ENCODE results near the gene SATB1. TPM values are rescaled to one million over a fixed set of nuclear protein-coding genes. Genes with fewer than 3 reads are reported as not detected.

Gene SATB1
- total RNA-seq, 4 donors from 2014 or later = 17.3 to 82.1 (median 51.9) TPM

DNA sequence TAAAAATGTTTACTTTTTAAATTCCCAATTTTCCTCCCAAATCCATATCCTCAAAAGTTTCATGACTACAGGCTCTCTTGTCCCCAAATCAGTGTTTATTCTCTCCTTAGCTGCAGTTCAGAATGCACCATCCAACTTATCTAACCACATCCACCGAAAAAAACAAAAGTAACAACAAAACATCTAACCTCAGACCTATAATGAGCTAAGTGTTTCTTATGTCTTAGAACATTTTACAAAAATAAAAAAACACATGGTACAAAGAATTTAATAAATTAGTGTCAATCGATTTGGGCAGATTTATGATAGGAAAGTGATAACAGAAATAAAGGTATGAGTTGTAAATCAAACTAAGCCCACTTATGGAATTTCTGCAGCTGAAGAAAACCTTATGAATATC, 13.6 kb downstream of the SATB1 start:
- Histone ChIP-seq H3K9me3 (no peaks in the 10 kb centered on the region), H3K36me3 (no peaks in the 10 kb centered on the region), H3K27ac (no peak overlapping the region), H3K4me3 (no peak overlapping the region), H3K27me3 (no peaks in the 10 kb centered on the region), H3K4me1 (no peaks in the 10 kb centered on the region)
- intact Hi-C loops (cut with DNase I; ENCODE audit: low total_unique reads) = no loop called here
- DNase-seq = no peak
- TF ChIP-seq, protein P1, sequence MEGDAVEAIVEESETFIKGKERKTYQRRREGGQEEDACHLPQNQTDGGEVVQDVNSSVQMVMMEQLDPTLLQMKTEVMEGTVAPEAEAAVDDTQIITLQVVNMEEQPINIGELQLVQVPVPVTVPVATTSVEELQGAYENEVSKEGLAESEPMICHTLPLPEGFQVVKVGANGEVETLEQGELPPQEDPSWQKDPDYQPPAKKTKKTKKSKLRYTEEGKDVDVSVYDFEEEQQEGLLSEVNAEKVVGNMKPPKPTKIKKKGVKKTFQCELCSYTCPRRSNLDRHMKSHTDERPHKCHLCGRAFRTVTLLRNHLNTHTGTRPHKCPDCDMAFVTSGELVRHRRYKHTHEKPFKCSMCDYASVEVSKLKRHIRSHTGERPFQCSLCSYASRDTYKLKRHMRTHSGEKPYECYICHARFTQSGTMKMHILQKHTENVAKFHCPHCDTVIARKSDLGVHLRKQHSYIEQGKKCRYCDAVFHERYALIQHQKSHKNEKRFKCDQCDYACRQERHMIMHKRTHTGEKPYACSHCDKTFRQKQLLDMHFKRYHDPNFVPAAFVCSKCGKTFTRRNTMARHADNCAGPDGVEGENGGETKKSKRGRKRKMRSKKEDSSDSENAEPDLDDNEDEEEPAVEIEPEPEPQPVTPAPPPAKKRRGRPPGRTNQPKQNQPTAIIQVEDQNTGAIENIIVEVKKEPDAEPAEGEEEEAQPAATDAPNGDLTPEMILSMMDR (IDR thresholded peaks at IDR 0.05) = no peak
- no peak for TF ChIP-seq POLR2A (IDR thresholded peaks at IDR 0.05)

DNA sequence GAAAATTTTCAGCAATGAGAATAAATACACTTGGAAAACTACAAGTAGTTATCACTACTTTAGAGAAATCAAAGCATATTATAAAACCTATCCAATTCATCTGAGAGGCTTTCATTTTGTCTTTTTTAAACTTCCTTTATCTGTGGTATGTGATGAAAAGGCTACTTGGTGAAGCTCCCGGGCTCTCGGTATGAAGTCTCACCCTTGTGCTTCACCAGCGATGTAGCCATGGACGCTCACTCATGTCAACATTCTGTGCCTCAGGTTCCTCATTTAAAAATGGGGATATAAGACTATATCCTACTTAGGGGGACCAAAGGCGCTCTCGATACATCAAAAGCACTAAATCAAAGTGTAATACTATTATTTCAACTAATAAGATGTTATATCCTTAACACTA, 14.9 kb downstream of the SATB1 start:
- Histone ChIP-seq H3K4me1 (no peaks in the 10 kb centered on the region), H3K27ac (no peak overlapping the region), H3K36me3 (no peaks in the 10 kb centered on the region), H3K4me3 (no peak overlapping the region), H3K9me3 (no peaks in the 10 kb centered on the region), H3K27me3 (no peaks in the 10 kb centered on the region)
- DNase-seq = no peak
- TF ChIP-seq, protein P1 (IDR thresholded peaks at IDR 0.05) = no peak
- TF ChIP-seq POLR2A (IDR thresholded peaks at IDR 0.05) = no peak
- intact Hi-C loops (cut with DNase I; ENCODE audit: low total_unique reads) = no loop called here

DNA sequence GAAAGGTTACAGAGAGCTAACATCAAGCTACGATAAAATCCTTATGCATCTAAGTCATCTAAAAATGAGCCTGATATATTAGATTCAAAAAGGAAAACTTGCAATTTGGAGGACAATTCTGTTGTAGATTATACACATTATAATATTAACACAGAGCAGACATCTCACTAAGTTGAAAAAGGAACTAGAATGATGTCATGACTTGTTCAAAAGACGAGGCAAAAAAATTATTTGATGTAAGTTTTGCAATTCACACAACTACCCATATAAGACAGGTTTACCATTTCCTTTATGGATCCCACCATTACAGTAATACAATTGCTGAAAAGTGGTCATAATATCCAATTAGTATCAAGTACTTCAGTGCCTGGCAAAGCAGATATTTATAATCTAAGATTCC, 15.9 kb downstream of the SATB1 start:
- TF ChIP-seq, protein P1 (IDR thresholded peaks at IDR 0.05) = no peak
- TF ChIP-seq POLR2A (IDR thresholded peaks at IDR 0.05) = no peak
- Histone ChIP-seq H3K27me3 (no peaks in the 10 kb centered on the region), H3K4me3 (no peak overlapping the region), H3K27ac (no peak overlapping the region), H3K36me3 (no peaks in the 10 kb centered on the region), H3K4me1 (no peaks in the 10 kb centered on the region), H3K9me3 (no peaks in the 10 kb centered on the region)
- DNase-seq = no peak
- intact Hi-C loops (cut with DNase I; ENCODE audit: low total_unique reads) = no loop called here

DNA sequence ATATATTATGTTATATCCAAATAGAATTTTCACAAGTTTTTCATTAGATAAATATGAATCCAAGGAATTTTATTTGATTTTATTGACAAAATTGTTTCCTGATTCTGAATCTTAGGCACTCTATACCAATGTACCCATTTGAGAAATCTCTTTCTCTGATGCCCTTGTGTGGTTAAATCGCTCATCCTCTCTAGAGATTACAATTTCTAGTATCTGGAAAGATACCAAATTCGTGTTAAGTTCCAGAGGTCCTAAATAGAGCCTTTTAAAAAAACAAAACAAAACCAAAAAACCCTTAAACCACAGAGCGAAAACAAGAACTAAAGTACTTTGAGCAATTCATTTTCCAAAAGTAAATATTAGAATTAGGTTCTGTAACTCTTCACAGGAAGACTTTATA, 20.0 kb downstream of the SATB1 start:
- Histone ChIP-seq H3K9me3 (no peaks in the 10 kb centered on the region), H3K4me3 (no peak overlapping the region), H3K36me3 (no peaks in the 10 kb centered on the region), H3K27ac (no peak overlapping the region), H3K4me1 (no peaks in the 10 kb centered on the region), H3K27me3 (no peaks in the 10 kb centered on the region)
- TF ChIP-seq POLR2A (IDR thresholded peaks at IDR 0.05) = no peak
- TF ChIP-seq, protein P1 (IDR thresholded peaks at IDR 0.05) = no peak
- DNase-seq = no peak
- intact Hi-C loops (cut with DNase I; ENCODE audit: low total_unique reads) = no loop called here

DNA sequence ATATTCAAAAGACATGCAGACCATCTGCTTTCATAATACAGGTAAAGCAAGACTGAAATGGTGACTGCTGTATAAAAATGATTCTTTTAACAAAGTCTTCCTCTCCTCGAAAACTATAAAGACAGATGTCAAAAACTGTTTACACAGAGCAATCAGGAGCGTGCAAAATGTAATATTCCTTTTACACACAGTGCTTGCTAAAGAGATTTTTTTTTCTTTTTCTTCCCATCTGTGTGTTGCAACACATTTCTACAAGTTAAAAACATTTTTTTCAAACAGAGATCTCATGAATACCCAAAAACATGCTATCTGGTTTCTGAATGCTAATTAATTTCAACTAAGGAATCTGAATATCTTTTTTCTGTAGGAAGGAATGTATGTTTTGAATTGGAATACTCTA, 22.1 kb downstream of the SATB1 start:
- Histone ChIP-seq H3K27ac (no peak overlapping the region), H3K36me3 (no peaks in the 10 kb centered on the region), H3K27me3 (no peaks in the 10 kb centered on the region), H3K4me1 (no peaks in the 10 kb centered on the region), H3K4me3 (no peak overlapping the region), H3K9me3 (no peaks in the 10 kb centered on the region)
- intact Hi-C loops (cut with DNase I; ENCODE audit: low total_unique reads) = no loop called here
- TF ChIP-seq, protein P1 (IDR thresholded peaks at IDR 0.05) = no peak
- TF ChIP-seq POLR2A (IDR thresholded peaks at IDR 0.05) = no peak
- no peak for DNase-seq
